K562 (cell line): ENCODE measurements around the gene INPP5K. TPM values are rescaled to one million over a fixed set of nuclear protein-coding genes. Genes with fewer than 3 reads are reported as not detected.
"Not testable (repeated sequence)": the region's sequence is repeated elsewhere in the genome, so short reads cannot be mapped to it uniquely, and the experiment has no call there.

ENCODE experiments used
- ATAC-seq: fragments of 200-7000 bp; cut with Tn5 transposase; 3 replicates; pipeline ENCODE4 v1.9.1; 2020; ENCODE audit warnings: moderate library complexity
- BruUV-seq: library from RNA; stranded (reverse); fragments of 400-500 nt; replicated peaks from 2 replicates; lab custom pipeline; 2021; lab: Mats Ljungman, UMichigan
- CTCF ChIA-PET: fragments of 300-600 bp; formaldehyde crosslinking; extraction: SDS; loops from one replicate; lab custom pipeline; 2021; ENCODE audit warnings: low intra/inter-chr PET ratio; lab: Yijun Ruan, JAX
- POLR2A ChIA-PET: fragments of 300-600, 350-650 bp; sonication (Branson Sonifier 250); formaldehyde crosslinking; extraction: SDS; loops from one replicate; lab custom pipeline; 2021; ENCODE audit warnings: antibody characterized with exemption, inconsistent platforms; lab: Yijun Ruan, JAX
- DNase-seq, 4 experiments: peaks; one replicate each; pipeline versions ENCODE4 v3.0.0 to v3.0.0-alpha.2; 2011 to 2018; ENCODE audit warnings: low spot score in 3 of 4, mixed read lengths in 3 of 4; ENCODE audit errors: extremely low read depth in 1 of 4
- FAIRE-seq: peaks from 2 replicates; lab custom pipeline; 2011; peaks lifted over from hg19 to GRCh38; lab: Jason Lieb, UNC
- H2AFZ ChIP-seq: 2 replicates; pipeline ENCODE4 v1.6.0; 2011; ENCODE audit warnings: low read depth, low read length, control low read depth, inconsistent platforms
- H3K27ac ChIP-seq: fragments of 200-600 bp; 3 replicates; pipeline ENCODE4 v1.8.0; 2011; ENCODE audit warnings: low read depth, mild to moderate bottlenecking, control low read depth, inconsistent platforms, low read length, moderate library complexity, mixed read lengths; ENCODE audit errors: extremely low read depth
- H3K27me3 ChIP-seq, 2 experiments: fragments of 300-600 bp in 1 of 2; 2 replicates in 1 of 2; 3 replicates in 1 of 2; pipeline versions ENCODE4 v1.6.0 to v1.8.0; 2011; ENCODE audit warnings: inconsistent platforms in 2 of 2, low read length in 2 of 2, mild to moderate bottlenecking in 1 of 2, mixed read lengths in 1 of 2, moderate library complexity in 1 of 2; ENCODE audit not compliant: control insufficient read depth in 2 of 2, insufficient read depth in 2 of 2
- H3K36me3 ChIP-seq: fragments of 300-600 bp; 3 replicates; pipeline ENCODE4 v1.8.0; 2011; ENCODE audit warnings: mild to moderate bottlenecking, low read length, inconsistent platforms; ENCODE audit not compliant: control insufficient read depth, insufficient read depth
- H3K4me1 ChIP-seq, 2 experiments: fragments of 200-600 bp in 1 of 2; replicated peaks in 1 of 2; 2 replicates in 1 of 2; 3 replicates in 1 of 2; pipeline versions ENCODE4 v1.5.1 to v1.8.0; 2011; ENCODE audit warnings: inconsistent platforms in 2 of 2, low read length in 2 of 2, mild to moderate bottlenecking in 1 of 2, mixed read lengths in 1 of 2, moderate library complexity in 1 of 2; ENCODE audit not compliant: control insufficient read depth in 2 of 2, insufficient read depth in 2 of 2
- H3K4me2 ChIP-seq: 2 replicates; pipeline ENCODE4 v1.6.1; 2011; ENCODE audit warnings: low read length, control low read depth, inconsistent platforms, mixed read lengths; ENCODE audit not compliant: insufficient read depth
- H3K4me3 ChIP-seq: fragments of 200-600 bp; sonication (generic), shearing (Covaris generic); 2 replicates; pipeline ENCODE4 v1.5.1; 2016; ENCODE audit warnings: control low read depth, inconsistent platforms
- H3K79me2 ChIP-seq: fragments of 200-600 bp; 3 replicates; pipeline ENCODE4 v1.8.0; 2011; ENCODE audit warnings: low read length, inconsistent platforms; ENCODE audit not compliant: control insufficient read depth, insufficient read depth
- H3K9ac ChIP-seq, 2 experiments: 2 replicates each; pipeline versions ENCODE4 v1.6.0 to v1.6.1; 2011; ENCODE audit warnings: low read depth in 2 of 2, low read length in 2 of 2, control low read depth in 1 of 2, inconsistent platforms in 1 of 2, mild to moderate bottlenecking in 1 of 2, mixed read lengths in 1 of 2; ENCODE audit not compliant: insufficient read depth in 1 of 2
- H3K9me1 ChIP-seq: one replicate; pipeline ENCODE4 v1.6.0; 2011; ENCODE audit warnings: inconsistent platforms, mild to moderate bottlenecking, low read length, moderate library complexity; ENCODE audit not compliant: control insufficient read depth, insufficient read depth
- H3K9me3 ChIP-seq: replicated peaks from 2 replicates; pipeline ENCODE4 v1.5.1; 2011; ENCODE audit warnings: low read depth, low read length, inconsistent platforms; ENCODE audit not compliant: control insufficient read depth, insufficient read depth
- H4K20me1 ChIP-seq: replicated peaks from 2 replicates; pipeline ENCODE4 v1.6.1; 2011; ENCODE audit warnings: low read length, inconsistent platforms, mixed read lengths; ENCODE audit not compliant: control insufficient read depth, insufficient read depth
- ATF3 ChIP-seq, 2 experiments: fragments of 450-650 bp in 1 of 2; sonication (generic) in 1 of 2; formaldehyde crosslinking in 1 of 2; IDR thresholded peaks in 1 of 2; conservative IDR thresholded peaks in 1 of 2; 2 replicates each; pipeline versions ENCODE4 v1.6.1 to v1.8.1; 2016 to 2023; ENCODE audit warnings: mild to moderate bottlenecking in 2 of 2, moderate library complexity in 2 of 2, inconsistent platforms in 1 of 2, missing genetic modification reagents in 1 of 2
- CEBPG ChIP-seq, 3 experiments: fragments of 200-800 bp in 1 of 3; sonication (Bioruptor generic) in 1 of 3; sonication (generic) in 1 of 3; formaldehyde crosslinking in 1 of 3; IDR thresholded peaks in 2 of 3; conservative IDR thresholded peaks in 1 of 3; 2 replicates each; pipeline versions ENCODE4 v1.6.1 to v1.8.0; 2016 to 2022; ENCODE audit warnings: missing compliant biosample characterization in 2 of 3, missing genetic modification characterization in 2 of 3, mild to moderate bottlenecking in 1 of 3, missing genetic modification reagents in 1 of 3
- IRF2 ChIP-seq: sonication (generic); formaldehyde crosslinking; IDR thresholded peaks from 2 replicates; pipeline ENCODE4 v1.8.1; 2022; ENCODE audit warnings: mild to moderate bottlenecking, missing genetic modification reagents
- WGBS: fragments of 100-300 bp; shearing (Covaris generic); methylation state at CpG from one replicate; pipeline ENCODE4 v1.1.6; 2016; ENCODE audit warnings: low coverage, mixed read lengths; ENCODE audit not compliant: insufficient coverage; ENCODE audit errors: missing lambda C conversion rate; 5-methylcytosine and 5-hydroxymethylcytosine counted together
- in situ Hi-C: fragments of 300-500 bp; cut with MboI; formaldehyde crosslinking; loops from 4 replicates; pipeline ENCODE4 v1.15.0; 2018; ENCODE audit warnings: inconsistent platforms, mixed read lengths
- intact Hi-C: fragments of 100-400 bp; cut with micrococcal nuclease; formaldehyde crosslinking; loops from 2 replicates; pipeline ENCODE4 v1.14.2; 2022
- polyA plus RNA-seq, 8 experiments: library from polyadenylated mRNA; depleted of rRNA in 4 of 8; stranded (reverse) in 5 of 8; unstranded in 3 of 8; fragments of >200 nt; fragmentation: Nextera tagmentation in 2 of 8; fragmentation: Illumina TruSeq in 1 of 8; extraction: Ambion mirVana in 2 of 8; extraction: Trizol in 1 of 8; gene quantifications; 2 replicates each; pipeline versions ENCODE4 v1.2.1 to v1.2.3, GENCODE V29; 2011 to 2014; ENCODE audit warnings: inconsistent platforms in 1 of 8, missing spikeins in 1 of 8
- total RNA-seq, 7 experiments: library from RNA; depleted of rRNA in 6 of 7; stranded (reverse); fragments of >200 nt in 6 of 7; fragmentation: Illumina TruSeq in 2 of 7; extraction: Trizol in 2 of 7; gene quantifications; 2 replicates each; pipeline versions ENCODE4 v1.2.1 to v1.2.3, GENCODE V29; 2011 to 2021; ENCODE audit warnings: low replicate concordance in 1 of 7

The INPP5K gene
- total and polyA plus RNA-seq, 9 of the 15 experiments (the other 6 are each of a cell fraction or from before 2014, with no cell fraction given): 0.63 to 15.1 (median 10.1) TPM

GRCh38 chr17:1529863-1530262, 13.5 kb upstream of the INPP5K start:
- Histone ChIP-seq H3K27ac (no peak overlapping the region), H3K4me2 (no peak overlapping the region), H3K4me3 (no peak overlapping the region), H3K9me3 (no peaks in the 10 kb centered on the region), H4K20me1 (no peaks in the 10 kb centered on the region), H3K27me3 (no peaks in the 10 kb centered on the region), H2AFZ (no peak overlapping the region), H3K9ac (no peak overlapping the region), H3K36me3 (peaks cover 52% of the 10 kb centered on the region; the same call in 2 of the 3 replicates), H3K4me1 (no peaks in the 10 kb centered on the region; a peak in 1 of 5 replicates), H3K79me2 (no peaks in the 10 kb centered on the region), H3K9me1 (no peaks in the 10 kb centered on the region)
- 25% methylated on average over 2 of the region's 2 CpGs for WGBS
- ChIA-PET POLR2A (interaction anchor here (0.6 kb wide), 1 partner anchor 94 kb away, joined by 4 read pairs; no protein-coding TSS in a partner anchor), CTCF (no interaction called here)
- in situ Hi-C loops (no loop called here), intact Hi-C loops (no loop called here)
- DNase-seq: no peak
- TF ChIP-seq CEBPG (CRISPR knock-in tag; IDR thresholded peaks at IDR 0.05) (no peak), CEBPG (tag; conservative IDR thresholded peaks at IDR 0.05 in 1 of 2, IDR thresholded peaks at IDR 0.05 in 1 of 2) (peak in 1 of 2 experiments; percentile 74; a peak in 2 of 4 replicates), ATF3 (IDR thresholded peaks at IDR 0.05) (peak; percentile 34; the same call in 1 of the 2 replicates), ATF3 (CRISPR knock-in tag; conservative IDR thresholded peaks at IDR 0.05) (no peak), IRF2 (CRISPR knock-in tag) (no peak)
- no TSS peak for BruUV-seq
- no peak for ATAC-seq
- no peak for FAIRE-seq

GRCh38 chr17:1526876-1527275, 10.5 kb upstream of the INPP5K start:
- H4K20me1 ChIP-seq, ATAC-seq, BruUV-seq, intact Hi-C loops, H3K4me3 ChIP-seq, H3K4me1 ChIP-seq, in situ Hi-C loops, H3K9me1 ChIP-seq, CTCF ChIA-PET, H3K9ac ChIP-seq, H3K9me3 ChIP-seq, H3K27me3 ChIP-seq, H3K27ac ChIP-seq, FAIRE-seq, H3K4me2 ChIP-seq, DNase-seq, H3K79me2 ChIP-seq, H2AFZ ChIP-seq: not testable (repeated sequence)
- POLR2A ChIA-PET: interaction anchor here (0.6 to 2.4 kb wide), 4 partner anchors 11 to 123 kb away, joined by 3 to 9 read pairs (median 3); partner anchors contain the start of genes INPP5K and RILP
- WGBS: 68% methylated on average over 4 of the region's 4 CpGs
- H3K36me3 ChIP-seq: peaks cover 25% of the 10 kb centered on the region; the same call in 2 of the 3 replicates
